GM19193 (cell line): ENCODE data around the gene PRSS21.

Source experiments
- POLR2A ChIP-seq: IDR thresholded peaks from 4 replicates; pipeline ENCODE4 v1.6.1; 2011; ENCODE audit not compliant: insufficient read depth, insufficient read length; ENCODE audit errors: extremely low read depth

Gene PRSS21

GRCh38 chr16:2790631-2791030 is 26.4 kb upstream of the PRSS21 start:
- no peak for TF ChIP-seq POLR2A

- TF ChIP-seq POLR2A: no peak
Observed at GRCh38 chr16:2791174-2791573, 25.9 kb upstream of the PRSS21 start.

- TF ChIP-seq POLR2A: no peak
Observed at GRCh38 chr16:2792940-2793339, 24.1 kb upstream of the PRSS21 start.

- no peak for TF ChIP-seq POLR2A
Observed at GRCh38 chr16:2795395-2796143, 21.5 kb upstream of the PRSS21 start.

GRCh38 chr16:2798723-2799204 is 18.3 kb upstream of the PRSS21 start:
- no peak for TF ChIP-seq POLR2A

- TF ChIP-seq POLR2A: no peak
Observed at GRCh38 chr16:2799205-2799858, 17.7 kb upstream of the PRSS21 start.

- TF ChIP-seq POLR2A: no peak
Observed at GRCh38 chr16:2799859-2800226, 17.2 kb upstream of the PRSS21 start.

GRCh38 chr16:2803545-2804195 is 13.4 kb upstream of the PRSS21 start:
- no peak for TF ChIP-seq POLR2A

- no peak for TF ChIP-seq POLR2A
Observed at GRCh38 chr16:2804728-2805127, 12.3 kb upstream of the PRSS21 start.

- no peak for TF ChIP-seq POLR2A
Observed at GRCh38 chr16:2806286-2806685, 10.8 kb upstream of the PRSS21 start.

- no peak for TF ChIP-seq POLR2A
Observed at GRCh38 chr16:2808181-2808580, 8.9 kb upstream of the PRSS21 start.

- no peak for TF ChIP-seq POLR2A
Observed at GRCh38 chr16:2809149-2809760, 7.8 kb upstream of the PRSS21 start.

- no peak for TF ChIP-seq POLR2A
Observed at GRCh38 chr16:2810651-2811050, 6.4 kb upstream of the PRSS21 start.

GRCh38 chr16:2811703-2812471 is 5.2 kb upstream of the PRSS21 start:
- no peak for TF ChIP-seq POLR2A

GRCh38 chr16:2813771-2814221 is 3.2 kb upstream of the PRSS21 start:
- TF ChIP-seq POLR2A: no peak

GRCh38 chr16:2814551-2815298 is 2.3 kb upstream of the PRSS21 start:
- TF ChIP-seq POLR2A: no peak
